ENCODE results near the gene SEC11A.
A peak's percentile ranks its signal among the peaks of the same experiment; 100 is the strongest.
"Not testable (repeated sequence)": the region's sequence is repeated elsewhere in the genome, so short reads cannot be mapped to it uniquely, and the experiment has no call there.

Gene SEC11A

GRCh38 chr15:84669726-84670125 lies 46.2 kb downstream of the SEC11A start:
- no peak for DNase-seq

GRCh38 chr15:84668221-84668982 lies 47.5 kb downstream of the SEC11A start:
- no peak for DNase-seq

GRCh38 chr15:84666373-84666772 lies 49.6 kb downstream of the SEC11A start:
- DNase-seq = no peak

- DNase-seq = no peak
Observed at GRCh38 chr15:84661001-84661400, 54.9 kb downstream of the SEC11A start.

- no peak for DNase-seq
Observed at GRCh38 chr15:84659904-84660781, 55.8 kb downstream of the SEC11A start.

- peak; percentile 35 for DNase-seq
Observed at GRCh38 chr15:84658788-84659411, 57.0 kb downstream of the SEC11A start.

- peak; percentile 90 for DNase-seq
Observed at GRCh38 chr15:84658080-84658787, 57.7 kb downstream of the SEC11A start, which contains the start of gene NMB. Gene NMB, minus strand, starts transcription at chr15:84658199. Its CDS starts 47 bp downstream, at chr15:84658152.

GRCh38 chr15:84657748-84658079 lies 58.2 kb downstream of the SEC11A start:
- no peak for DNase-seq

- no peak for DNase-seq
Observed at GRCh38 chr15:84656972-84657371, 59.0 kb downstream of the SEC11A start.

GRCh38 chr15:84654689-84655453 lies 61.1 kb downstream of the SEC11A start:
- DNase-seq = peak; percentile 87

- peak; percentile 96 for DNase-seq
Observed at GRCh38 chr15:84653910-84654688, 61.8 kb downstream of the SEC11A start, which contains the start of gene WDR73. Gene WDR73, minus strand, starts transcription at chr15:84654283. Its CDS starts 9 bp downstream, at chr15:84654274.

GRCh38 chr15:84653584-84653909 lies 62.4 kb downstream of the SEC11A start:
- DNase-seq = no peak

GRCh38 chr15:84649706-84650105 lies 66.2 kb downstream of the SEC11A start:
- DNase-seq = no peak

- DNase-seq = no peak
Observed at GRCh38 chr15:84648539-84648938, 67.4 kb downstream of the SEC11A start.

GRCh38 chr15:84647726-84648125 lies 68.2 kb downstream of the SEC11A start:
- no peak for DNase-seq

- DNase-seq = no peak
Observed at GRCh38 chr15:84645997-84646396, 69.9 kb downstream of the SEC11A start.

GRCh38 chr15:84645496-84645895 lies 70.4 kb downstream of the SEC11A start:
- no peak for DNase-seq

GRCh38 chr15:84643838-84644237 lies 72.1 kb downstream of the SEC11A start:
- DNase-seq = no peak

- not testable (repeated sequence) for DNase-seq
Observed at GRCh38 chr15:84642640-84643039, 73.3 kb downstream of the SEC11A start.

- not testable (repeated sequence) for DNase-seq
Observed at GRCh38 chr15:84641871-84642270, 74.1 kb downstream of the SEC11A start.

GRCh38 chr15:84638103-84638502 lies 77.8 kb downstream of the SEC11A start:
- peak; percentile 71 for DNase-seq
